Measurements from ENCODE around the gene SGK1. TPM values are rescaled to one million over a fixed set of nuclear protein-coding genes. Genes with fewer than 3 reads are reported as not detected.

Gene SGK1
- total RNA-seq, 1 donor from 2014 or later = 6.3 TPM

DNA sequence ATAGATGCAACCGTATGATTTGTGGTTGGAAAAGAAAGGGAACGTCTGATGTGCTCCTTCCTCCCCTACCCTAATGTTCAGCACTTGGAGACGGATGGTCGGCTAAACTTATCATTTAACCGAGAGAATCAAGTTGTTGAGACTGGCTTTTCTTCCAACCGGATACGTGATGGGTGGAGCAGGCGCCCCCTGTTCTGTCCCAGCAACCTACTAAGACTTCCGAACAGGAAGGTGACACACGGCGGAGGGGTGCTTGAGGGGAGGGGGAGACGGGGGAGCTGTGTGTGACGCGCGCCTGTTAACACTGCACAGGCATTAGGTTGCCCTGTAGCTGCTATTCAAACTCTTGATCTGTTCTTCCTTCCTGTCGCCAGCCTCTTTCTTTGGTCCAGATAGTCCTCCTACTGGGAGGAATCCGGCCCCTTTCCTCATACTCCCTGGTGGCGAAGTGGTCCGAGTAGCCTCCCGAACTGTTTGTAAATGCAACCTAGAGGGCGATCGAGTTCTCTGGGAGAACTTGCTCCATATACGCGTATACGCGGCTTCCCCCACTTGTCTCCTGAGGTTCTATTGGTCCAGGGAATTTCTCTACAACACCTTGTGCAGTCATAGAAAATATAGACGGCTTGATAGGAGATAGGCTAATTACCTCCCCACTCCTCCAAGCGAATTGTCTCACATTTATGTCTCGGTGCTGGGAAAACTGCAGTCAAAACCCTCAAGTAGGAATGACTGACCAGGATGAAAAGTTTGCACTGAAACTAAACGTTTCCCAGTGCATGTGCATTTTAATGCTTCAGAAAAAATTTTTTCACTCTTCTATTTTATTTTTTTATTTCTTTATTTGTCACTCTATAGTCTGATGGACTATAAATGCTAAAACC, 139.5 kb downstream of the SGK1 start:
- Mint-ChIP-seq H3K27ac (ENCODE audit: unreplicated experiment) (no peak overlapping the region), H3K4me1 (ENCODE audit: low read depth, unreplicated experiment) (peaks cover 7% of the 10 kb centered on the region), H3K36me3 (ENCODE audit: unreplicated experiment) (no peaks in the 10 kb centered on the region), H3K27me3 (ENCODE audit: unreplicated experiment) (peaks cover 10% of the 10 kb centered on the region), H3K9me3 (ENCODE audit: unreplicated experiment) (peaks cover 11% of the 10 kb centered on the region), H3K4me3 (ENCODE audit: unreplicated experiment) (peak overlapping the region; percentile 75)
- TF ChIP-seq CTCF (IDR thresholded peaks at IDR 0.05; ENCODE audit: partially characterized antibody, unreplicated experiment) = peak; percentile 26
- DNase-seq = peak; percentile 68

GRCh38 chr6:134177753-134178160, 140.2 kb downstream of the SGK1 start:
- Mint-ChIP-seq H3K27ac (ENCODE audit: unreplicated experiment) (no peak overlapping the region), H3K4me1 (ENCODE audit: low read depth, unreplicated experiment) (peaks cover 7% of the 10 kb centered on the region), H3K36me3 (ENCODE audit: unreplicated experiment) (no peaks in the 10 kb centered on the region), H3K9me3 (ENCODE audit: unreplicated experiment) (peaks cover 11% of the 10 kb centered on the region), H3K27me3 (ENCODE audit: unreplicated experiment) (peaks cover 10% of the 10 kb centered on the region), H3K4me3 (ENCODE audit: unreplicated experiment) (peak overlapping the region; percentile 75)
- DNase-seq = no peak
- TF ChIP-seq CTCF (IDR thresholded peaks at IDR 0.05; ENCODE audit: partially characterized antibody, unreplicated experiment) = no peak

DNA sequence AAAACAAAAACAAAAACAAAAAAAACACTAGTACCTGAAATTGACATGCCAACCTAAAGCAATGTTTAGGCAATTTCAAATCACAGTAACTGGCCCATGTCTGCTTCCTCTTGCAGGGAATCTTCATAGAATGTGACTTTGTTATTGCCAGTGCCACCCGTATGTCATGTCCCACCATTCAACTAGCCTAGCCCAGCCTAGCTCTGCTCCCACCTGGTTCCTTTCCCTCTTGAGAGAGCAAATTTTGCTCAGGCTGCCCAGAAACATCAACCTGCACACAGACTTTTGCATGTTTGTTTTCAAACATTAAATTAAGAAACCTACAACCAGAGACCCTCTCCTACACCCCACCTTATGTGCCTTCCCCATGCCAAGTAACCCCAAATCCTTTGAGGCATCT, 140.7 kb downstream of the SGK1 start:
- no peak for DNase-seq
- Mint-ChIP-seq H3K27me3 (ENCODE audit: unreplicated experiment) (peaks cover 10% of the 10 kb centered on the region), H3K9me3 (ENCODE audit: unreplicated experiment) (peaks cover 11% of the 10 kb centered on the region), H3K4me1 (ENCODE audit: low read depth, unreplicated experiment) (peaks cover 7% of the 10 kb centered on the region), H3K36me3 (ENCODE audit: unreplicated experiment) (no peaks in the 10 kb centered on the region), H3K27ac (ENCODE audit: unreplicated experiment) (no peak overlapping the region), H3K4me3 (ENCODE audit: unreplicated experiment) (no peak overlapping the region)
- no peak for TF ChIP-seq CTCF (IDR thresholded peaks at IDR 0.05; ENCODE audit: partially characterized antibody, unreplicated experiment)

DNA sequence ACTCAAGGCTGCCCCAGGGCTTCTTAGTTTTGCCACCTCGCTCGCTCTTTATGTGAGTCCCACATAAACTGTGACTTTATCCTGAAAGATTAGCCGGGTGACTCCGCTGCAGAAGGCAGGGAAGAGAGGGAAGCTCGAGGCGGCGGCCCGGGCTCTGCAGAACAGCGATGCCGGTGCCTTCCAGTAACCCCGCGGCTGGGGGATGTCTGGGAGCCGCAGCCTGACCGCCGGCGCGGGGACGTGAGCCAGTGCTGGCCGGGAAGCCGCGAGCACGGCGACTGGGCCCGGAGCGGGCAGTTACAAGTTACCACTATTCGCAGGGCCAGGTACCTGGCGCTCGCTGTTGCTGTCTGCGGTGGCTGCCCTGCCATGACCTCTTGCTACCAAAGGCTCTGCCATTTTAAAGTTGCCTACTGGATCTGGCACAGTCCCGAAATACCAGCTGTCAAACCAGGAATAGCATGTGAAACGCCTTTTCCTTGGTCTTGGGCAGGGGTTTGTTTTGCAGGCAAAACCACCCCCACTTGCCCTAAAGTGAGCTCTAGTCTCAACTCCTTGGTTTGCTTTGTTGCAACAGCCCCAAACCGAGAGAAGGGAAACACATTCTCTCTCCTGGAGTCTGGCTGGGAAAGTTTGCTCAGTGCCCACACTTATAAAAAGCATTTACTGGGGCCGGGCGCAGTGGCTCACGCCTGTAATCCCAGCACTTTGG, 141.5 kb downstream of the SGK1 start:
- peaks cover 11% of the 10 kb centered on the region for H3K9me3 Mint-ChIP-seq (ENCODE audit: unreplicated experiment)
- peaks cover 10% of the 10 kb centered on the region for H3K27me3 Mint-ChIP-seq (ENCODE audit: unreplicated experiment)
- H3K4me3 Mint-ChIP-seq (ENCODE audit: unreplicated experiment) = peak overlapping the region; percentile 95
- H3K36me3 Mint-ChIP-seq (ENCODE audit: unreplicated experiment) = no peaks in the 10 kb centered on the region
- no peak overlapping the region for H3K27ac Mint-ChIP-seq (ENCODE audit: unreplicated experiment)
- DNase-seq = peak; percentile 67
- no peak for TF ChIP-seq CTCF (IDR thresholded peaks at IDR 0.05; ENCODE audit: partially characterized antibody, unreplicated experiment)
- peaks cover 7% of the 10 kb centered on the region for H3K4me1 Mint-ChIP-seq (ENCODE audit: low read depth, unreplicated experiment)
